MCF 10A (cell line): ENCODE data around the gene APOC1. TPM values are rescaled to one million over a fixed set of nuclear protein-coding genes. Genes with fewer than 3 reads are reported as not detected.

Experiments
- BruUV-seq: library from RNA; stranded (reverse); fragments of 400-500 nt; replicated peaks from 2 replicates; lab custom pipeline; 2021; lab: Mats Ljungman, UMichigan
- CTCF ChIA-PET: fragments of 300-600 bp; sonication (Branson Sonifier 250); formaldehyde crosslinking; extraction: SDS; loops from one replicate; lab custom pipeline; 2021; ENCODE audit warnings: antibody characterized with exemption, inconsistent platforms; lab: Yijun Ruan, JAX
- POLR2A ChIA-PET: fragments of 300-600, 350-650 bp; sonication (Branson Sonifier 250); formaldehyde crosslinking; extraction: SDS; loops from one replicate; lab custom pipeline; 2020; ENCODE audit warnings: antibody characterized with exemption, inconsistent platforms; lab: Yijun Ruan, JAX
- DNase-seq: peaks from one replicate; pipeline ENCODE4 v3.0.0-alpha.2; 2018; ENCODE audit not compliant: unreplicated experiment
- H3K27ac Mint-ChIP-seq: one replicate; pipeline ENCODE4 v1.8.0; 2022; ENCODE audit warnings: mild to moderate bottlenecking, low read depth, mixed read lengths; ENCODE audit not compliant: unreplicated experiment
- H3K27me3 Mint-ChIP-seq: one replicate; pipeline ENCODE4 v1.8.0; 2022; ENCODE audit warnings: mixed read lengths; ENCODE audit not compliant: insufficient read depth, unreplicated experiment
- H3K36me3 Mint-ChIP-seq: one replicate; pipeline ENCODE4 v1.8.0; 2022; ENCODE audit warnings: mild to moderate bottlenecking, moderate library complexity, mixed read lengths; ENCODE audit not compliant: insufficient read depth, unreplicated experiment
- H3K4me1 Mint-ChIP-seq: one replicate; pipeline ENCODE4 v1.8.0; 2022; ENCODE audit warnings: mixed read lengths; ENCODE audit not compliant: insufficient read depth, unreplicated experiment
- H3K4me3 Mint-ChIP-seq: one replicate; pipeline ENCODE4 v1.8.0; 2022; ENCODE audit warnings: mild to moderate bottlenecking, moderate library complexity, mixed read lengths; ENCODE audit not compliant: unreplicated experiment
- H3K9me3 Mint-ChIP-seq: one replicate; pipeline ENCODE4 v1.8.0; 2022; ENCODE audit warnings: mixed read lengths; ENCODE audit not compliant: unreplicated experiment
- CTCF ChIP-seq: fragments of 200-600 bp; IDR thresholded peaks from one replicate; pipeline ENCODE4 v1.8.0; 2022; ENCODE audit warnings: antibody characterized with exemption, mild to moderate bottlenecking; ENCODE audit not compliant: unreplicated experiment
- intact Hi-C: fragments of 100-400 bp; cut with micrococcal nuclease; formaldehyde crosslinking; loops from 2 replicates; pipeline ENCODE4 v1.14.1; 2022
- total RNA-seq: library from RNA; stranded (reverse); gene quantifications from 2 replicates; pipeline ENCODE4 v1.2.3, GENCODE V29; 2022

Gene APOC1
- total RNA-seq, 1 experiment from 2014 or later, result 1.1 TPM

DNA sequence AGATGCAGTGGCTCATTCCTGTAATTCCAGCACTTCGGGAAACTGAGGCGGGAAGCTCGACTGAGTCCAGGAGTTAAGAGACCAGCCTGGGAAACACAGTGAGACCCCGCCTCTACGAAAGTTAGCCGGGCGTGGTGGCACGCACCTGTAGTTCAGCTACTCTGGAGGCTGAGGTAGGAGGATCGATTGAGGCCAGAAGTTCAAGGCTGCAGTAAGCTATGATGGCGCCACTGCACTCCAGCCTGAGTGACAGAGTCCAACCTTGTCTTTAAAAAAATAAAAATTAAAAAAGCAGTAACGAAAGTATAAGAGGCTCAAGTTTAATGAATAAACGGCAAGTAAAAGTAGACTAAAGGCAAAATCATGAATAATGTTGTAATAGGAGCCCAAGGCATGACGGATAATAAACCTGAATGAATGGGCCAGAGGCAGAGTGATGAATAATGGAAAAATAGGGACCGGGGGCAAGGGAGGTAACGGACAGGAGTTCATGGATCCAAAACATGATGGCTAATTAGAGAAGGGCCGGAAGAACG lies 24.5 kb upstream of the APOC1 start:
- H3K4me3 Mint-ChIP-seq, result peak overlapping the region; percentile 74
- BruUV-seq, result TSS peak; percentile 95
- H3K9me3 Mint-ChIP-seq, result no peaks in the 10 kb centered on the region
- TF ChIP-seq CTCF, result no peak
- H3K4me1 Mint-ChIP-seq, result peaks cover 25% of the 10 kb centered on the region
- peaks cover 25% of the 10 kb centered on the region for H3K36me3 Mint-ChIP-seq
- ChIA-PET CTCF (interaction anchor here (0.6 to 1.2 kb wide), 3 partner anchors 42 to 212 kb away, joined by 3 to 6 read pairs (median 4); partner anchors contain the start of gene NECTIN2), POLR2A (interaction anchor here (0.6 to 1.9 kb wide), 22 partner anchors 16 to 779 kb away, joined by 3 to 17 read pairs (median 3); partner anchors contain the start of genes BLOC1S3, CBLC, CLPTM1 and ERCC1)
- no peak for DNase-seq
- intact Hi-C loops, result loop anchor here (1.0 kb wide), 1 partner anchor 43 kb away; no protein-coding TSS in a partner anchor
- no peaks in the 10 kb centered on the region for H3K27me3 Mint-ChIP-seq
- H3K27ac Mint-ChIP-seq, result peak overlapping the region; percentile 70

DNA sequence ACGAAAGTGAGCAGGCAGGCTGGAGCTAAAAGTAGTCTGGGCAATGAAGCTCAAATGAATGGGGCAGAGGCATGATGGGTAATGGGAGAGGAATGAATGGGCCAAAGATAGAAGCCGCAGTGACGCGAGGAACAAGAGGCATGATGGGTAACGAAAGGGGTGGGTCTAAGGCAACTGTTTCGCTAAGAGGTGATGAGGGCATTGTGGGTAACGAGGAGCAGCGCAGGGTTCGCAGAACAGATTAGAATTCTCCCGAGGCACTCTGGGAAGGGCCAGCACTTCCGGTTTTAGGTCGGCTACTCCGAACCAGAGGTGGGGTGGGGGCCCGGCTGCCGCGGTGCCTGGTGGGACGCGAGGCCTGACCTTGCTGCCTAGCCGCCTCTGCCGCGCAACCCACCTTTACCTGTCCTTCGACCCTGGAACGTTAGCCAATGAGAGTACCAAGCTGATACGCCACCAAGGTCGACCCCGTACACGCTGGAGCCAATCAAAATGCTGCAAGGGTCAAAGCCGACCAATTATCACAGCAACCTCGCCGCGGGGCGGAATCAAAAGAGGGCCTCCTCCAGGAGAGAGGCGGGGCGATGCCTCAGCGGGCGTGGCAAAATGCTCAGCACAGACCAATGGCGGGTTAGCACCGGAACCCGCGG lies 23.9 kb upstream of the APOC1 start:
- DNase-seq, result peak; percentile 100
- H3K27me3 Mint-ChIP-seq, result no peaks in the 10 kb centered on the region
- no TSS peak for BruUV-seq
- TF ChIP-seq CTCF, result no peak
- peak overlapping the region; percentile 70 for H3K27ac Mint-ChIP-seq
- H3K36me3 Mint-ChIP-seq, result peaks cover 31% of the 10 kb centered on the region
- peaks cover 25% of the 10 kb centered on the region for H3K4me1 Mint-ChIP-seq
- ChIA-PET CTCF (interaction anchor here (0.6 to 2.5 kb wide), 3 partner anchors 13 to 211 kb away, joined by 3 to 16 read pairs (median 6); no protein-coding TSS in a partner anchor), POLR2A (interaction anchor here (0.6 to 1.9 kb wide), 22 partner anchors 17 to 778 kb away, joined by 3 to 17 read pairs (median 3); partner anchors contain the start of genes BLOC1S3, CBLC, CLPTM1 and ERCC1)
- H3K9me3 Mint-ChIP-seq, result no peaks in the 10 kb centered on the region
- peak overlapping the region; percentile 74 for H3K4me3 Mint-ChIP-seq
- intact Hi-C loops, result loop anchor here (1.0 kb wide), 1 partner anchor 43 kb away; no protein-coding TSS in a partner anchor

GRCh38 chr19:44891016-44891882 lies 23.2 kb upstream of the APOC1 start, which contains the start of gene TOMM40:
TOMM40 (plus strand) TSS chr19:44891254; CDS start chr19:44891416, 162 bp downstream.
- Mint-ChIP-seq H3K36me3 (peaks cover 38% of the 10 kb centered on the region), H3K27ac (peak within 1 kb of the TSS; percentile 70), H3K4me3 (peak within 1 kb of the TSS; percentile 74), H3K4me1 (peaks cover 25% of the 10 kb centered on the region), H3K9me3 (no peaks in the 10 kb centered on the region), H3K27me3 (no peaks in the 10 kb centered on the region)
- POLR2A ChIA-PET, result interaction anchor here (0.6 to 1.9 kb wide), 11 partner anchors 17 to 578 kb away, joined by 3 to 17 read pairs (median 4); partner anchors contain the start of genes CLPTM1 and NECTIN2
- peak; percentile 100 for DNase-seq
- TF ChIP-seq CTCF, result no peak
- no TSS peak for BruUV-seq
- CTCF ChIA-PET, result interaction anchor here (0.7 to 2.5 kb wide), 4 partner anchors 13 to 121 kb away, joined by 3 to 16 read pairs (median 4); no protein-coding TSS in a partner anchor
- intact Hi-C loops, result no loop called here
